IPS-NIHi7 (cell line): ENCODE results near the gene PEX1.
A peak's percentile ranks its signal among the peaks of the same experiment; 100 is the strongest.
"Not testable (repeated sequence)": the region's sequence is repeated elsewhere in the genome, so short reads cannot be mapped to it uniquely, and the experiment has no call there.

Experiments used
- DNase-seq: peaks from one replicate; pipeline ENCODE4 v3.0.0; 2012; ENCODE audit warnings: mixed read lengths; ENCODE audit errors: extremely low spot score

The PEX1 gene

GRCh38 chr7:92504563-92504962, 23.8 kb downstream of the PEX1 start:
- no peak for DNase-seq

DNA sequence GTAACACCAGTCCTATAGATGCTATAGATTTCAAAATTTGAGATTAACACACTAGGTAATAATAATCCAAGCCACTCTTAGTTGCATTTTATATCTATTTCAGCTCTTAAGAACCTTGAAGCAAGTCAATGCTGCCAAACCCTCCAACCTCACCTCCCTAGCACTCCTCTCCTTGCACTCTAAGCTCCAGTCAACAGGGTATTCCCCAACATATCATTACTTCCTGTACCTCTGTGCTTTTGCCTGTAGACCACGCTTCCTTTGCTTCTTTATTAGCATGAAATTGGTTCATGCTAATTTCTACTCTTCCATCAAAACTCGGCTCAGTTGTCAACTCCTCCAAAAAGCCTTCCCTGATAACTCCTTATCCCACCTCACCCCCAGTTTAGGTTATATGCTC, 24.6 kb downstream of the PEX1 start:
- no peak for DNase-seq

- no peak for DNase-seq
These were observed 29.8 kb downstream of the PEX1 start for GRCh38 chr7:92498557-92498956.

DNA sequence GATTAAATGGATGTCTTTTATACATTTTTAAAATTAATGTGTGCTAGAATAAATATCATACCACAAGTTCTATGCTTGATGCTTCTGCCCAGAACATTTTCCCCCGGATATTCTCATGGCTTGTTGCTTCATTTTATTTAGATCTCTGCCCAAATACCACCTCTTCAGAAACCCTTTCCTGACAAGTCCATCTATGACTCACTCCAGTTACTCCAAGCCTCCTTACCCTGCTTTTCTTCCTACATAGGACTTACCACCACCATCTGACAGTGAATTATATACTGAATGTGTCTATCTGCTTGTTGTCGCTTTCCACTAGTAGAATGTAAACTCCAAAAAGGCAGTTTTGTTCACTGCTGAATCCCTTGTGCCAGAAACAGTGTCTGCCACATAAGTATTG, 31.4 kb downstream of the PEX1 start:
- no peak for DNase-seq

GRCh38 chr7:92489634-92490033, 38.7 kb downstream of the PEX1 start:
- no peak for DNase-seq

DNA sequence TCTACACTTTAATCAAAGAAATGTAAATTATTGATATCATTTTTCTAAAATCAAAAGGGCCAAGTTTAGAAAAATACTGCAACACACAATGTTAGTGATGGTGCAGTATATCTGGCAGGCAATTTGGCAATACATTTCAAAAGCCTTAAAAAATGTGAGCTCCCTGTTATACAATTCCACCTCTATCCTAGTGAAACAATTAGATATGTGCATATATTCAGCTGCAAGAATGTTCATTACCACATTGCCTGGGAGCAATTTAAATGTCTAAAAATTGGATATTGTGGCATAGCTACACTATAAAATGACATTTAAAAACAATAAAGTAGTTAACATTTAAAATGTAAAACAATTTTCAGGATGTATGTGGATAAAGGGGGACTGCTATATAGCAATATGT, 40.5 kb downstream of the PEX1 start:
- DNase-seq, result no peak

- DNase-seq, result no peak
These were observed 42.3 kb downstream of the PEX1 start for GRCh38 chr7:92485974-92486373.

GRCh38 chr7:92485267-92485892, 42.9 kb downstream of the PEX1 start:
- no peak for DNase-seq

- not testable (repeated sequence) for DNase-seq
These were observed 44.1 kb downstream of the PEX1 start for GRCh38 chr7:92484226-92484625.

GRCh38 chr7:92483624-92484023, 44.7 kb downstream of the PEX1 start:
- not testable (repeated sequence) for DNase-seq

GRCh38 chr7:92479146-92479545, 49.2 kb downstream of the PEX1 start:
- not testable (repeated sequence) for DNase-seq

- no peak for DNase-seq
These were observed 49.6 kb downstream of the PEX1 start for GRCh38 chr7:92478711-92479110.

DNA sequence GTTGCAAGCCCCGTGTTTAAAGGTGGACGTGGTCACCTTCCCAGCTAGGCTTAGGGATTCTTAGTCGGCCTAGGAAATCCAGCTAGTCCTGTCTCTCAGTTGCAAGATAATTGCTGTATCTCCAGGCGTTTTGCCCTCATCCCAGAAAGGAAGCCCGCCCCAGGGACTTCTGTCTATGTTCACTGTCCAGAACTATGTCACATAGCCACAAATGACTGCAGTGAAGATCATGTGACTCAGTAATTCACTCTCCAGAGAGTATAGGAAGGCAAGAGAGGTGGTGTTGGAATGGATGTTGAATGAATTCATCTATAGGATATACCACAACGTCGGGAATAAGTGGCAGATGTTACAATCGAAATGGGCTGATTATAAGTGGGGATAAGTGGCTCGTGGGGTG, 50.2 kb downstream of the PEX1 start:
- no peak for DNase-seq

- not testable (repeated sequence) for DNase-seq
These were observed 50.6 kb downstream of the PEX1 start, which contains the start of gene ERVW-1 for GRCh38 chr7:92477681-92478080. TSS of gene ERVW-1 (minus strand) at chr7:92477946. CDS start at chr7:92470381, 7,565 bp downstream.

DNA sequence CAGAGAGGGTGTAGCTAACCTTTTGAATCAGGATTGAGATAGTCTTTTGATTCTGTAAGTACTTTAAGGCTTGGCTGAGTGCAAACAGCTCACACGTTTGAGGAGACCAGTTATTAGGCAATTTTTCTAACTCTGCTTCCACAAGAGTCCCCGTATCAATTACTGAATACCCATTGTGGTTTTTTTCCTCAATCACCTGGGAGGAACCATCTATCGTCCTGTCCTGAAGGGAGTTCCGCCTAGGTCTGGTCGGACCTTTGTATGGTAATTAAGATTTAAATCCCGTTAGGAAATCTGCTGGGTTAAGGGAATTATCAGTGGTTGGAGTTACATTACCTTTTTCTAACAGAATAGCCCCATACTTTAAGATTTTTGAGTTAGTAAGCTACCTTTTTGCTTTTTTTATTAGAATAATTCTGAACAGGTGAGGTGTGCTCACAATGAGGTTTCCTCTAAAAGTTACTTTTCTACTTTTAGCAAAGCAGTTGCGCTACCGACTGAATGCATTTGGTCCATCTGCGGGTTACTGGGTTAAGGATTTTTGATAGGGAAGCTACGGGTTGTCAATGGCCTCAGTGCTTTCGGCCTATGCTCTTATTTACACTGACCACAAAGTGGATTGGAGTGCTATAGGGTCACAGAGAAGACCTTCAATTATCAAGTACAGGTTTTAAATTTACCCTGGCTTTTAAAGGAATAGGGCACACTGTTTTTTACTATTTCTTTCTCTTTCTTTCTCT, 52.3 kb downstream of the PEX1 start:
- not testable (repeated sequence) for DNase-seq

- not testable (repeated sequence) for DNase-seq
These were observed 53.0 kb downstream of the PEX1 start for GRCh38 chr7:92475261-92475770.

DNA sequence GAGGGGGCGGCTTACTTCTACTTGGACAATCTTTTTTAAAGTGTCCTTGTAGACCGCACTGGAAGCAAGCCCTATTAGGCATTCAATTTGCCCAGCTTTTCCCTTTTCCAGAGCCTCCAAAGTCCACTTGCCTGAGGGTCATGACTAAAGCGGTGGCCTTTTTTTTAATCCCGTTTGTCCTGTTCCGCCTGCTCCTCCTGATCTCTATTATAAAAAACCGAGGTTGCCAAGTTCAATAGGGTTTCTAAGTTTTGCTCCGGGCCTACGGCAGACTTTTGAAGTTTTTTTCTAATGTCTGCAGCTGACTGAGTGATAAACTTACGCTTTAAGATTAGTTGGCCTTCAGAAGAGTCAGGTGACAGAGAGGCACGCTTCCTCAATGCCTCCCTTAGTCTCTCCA, 54.3 kb downstream of the PEX1 start:
- not testable (repeated sequence) for DNase-seq

DNA sequence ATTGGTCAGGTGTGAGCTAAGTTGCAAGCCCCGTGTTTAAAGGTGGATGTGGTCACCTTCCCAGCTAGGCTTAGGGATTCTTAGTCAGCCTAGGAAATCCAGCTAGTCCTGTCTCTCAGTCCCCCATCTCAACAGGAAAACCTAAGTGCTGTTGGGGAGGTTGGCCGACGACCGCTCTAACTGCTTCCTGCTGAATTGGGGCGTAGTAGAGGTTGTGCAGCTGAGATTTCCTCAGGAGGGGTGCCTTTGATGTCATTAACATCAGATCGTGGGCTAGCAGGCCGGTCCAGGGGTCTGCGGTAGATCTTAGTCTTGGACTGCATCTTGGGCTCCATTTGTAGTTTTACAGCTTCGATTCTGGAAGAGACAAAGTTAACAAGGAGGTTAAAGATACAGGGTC, 59.7 kb downstream of the PEX1 start:
- not testable (repeated sequence) for DNase-seq

DNA sequence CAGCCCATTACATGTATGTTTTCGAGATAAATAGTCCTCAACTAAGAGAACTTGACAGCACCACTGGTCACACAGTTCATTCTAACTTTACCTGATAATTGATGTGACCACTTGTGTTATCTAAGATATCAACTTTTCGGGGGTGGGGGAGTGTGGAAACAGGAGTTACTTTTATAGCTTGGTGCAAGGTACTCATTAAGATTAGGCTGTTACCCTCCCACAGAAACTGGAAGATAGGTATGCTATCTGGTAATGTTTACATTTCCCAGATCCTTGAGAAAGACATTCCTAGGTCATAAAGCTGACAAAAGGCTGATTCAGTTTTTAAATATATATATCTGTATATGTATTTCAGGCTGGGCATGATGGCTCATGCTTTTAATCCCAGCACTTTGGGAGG, 61.6 kb downstream of the PEX1 start:
- no peak for DNase-seq

DNA sequence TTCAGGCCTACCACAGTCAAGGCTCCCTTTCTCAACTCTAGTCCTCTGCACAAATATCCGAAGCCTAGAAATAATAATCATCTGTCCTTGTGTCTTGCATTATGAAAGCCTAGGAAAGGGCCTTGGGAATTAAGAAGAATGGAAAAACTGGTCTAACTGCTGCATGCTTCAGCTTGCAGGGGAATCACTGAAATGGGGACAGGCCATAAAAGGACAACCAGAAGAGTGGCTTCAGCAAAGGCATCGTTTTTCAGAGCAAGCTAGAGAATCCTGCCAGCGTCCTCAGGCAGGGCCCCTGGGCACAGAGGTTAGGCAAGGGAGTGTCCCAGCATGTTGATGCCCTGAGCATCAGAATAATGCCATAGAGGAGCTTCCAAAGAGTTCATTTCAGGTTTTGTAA, 63.8 kb downstream of the PEX1 start:
- no peak for DNase-seq

DNA sequence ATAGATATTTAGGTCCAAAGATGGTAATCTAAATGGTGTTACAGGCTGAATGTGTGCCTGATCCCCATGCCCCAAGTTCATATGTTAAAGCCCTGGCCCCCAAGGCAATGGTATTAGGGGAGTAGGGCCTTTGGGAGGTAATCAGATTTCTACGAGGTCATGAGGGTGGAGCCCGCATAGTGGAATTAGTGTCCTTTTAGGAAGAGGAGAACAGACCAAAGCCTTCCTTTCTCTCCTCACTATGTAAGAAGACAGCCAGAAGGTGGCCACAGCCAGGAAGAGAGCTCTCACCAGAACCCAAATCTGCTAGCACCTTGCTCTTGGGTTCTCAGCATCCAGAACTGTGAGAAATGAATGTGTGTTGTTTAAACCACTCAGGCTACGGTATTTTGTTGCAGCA, 65.8 kb downstream of the PEX1 start:
- no peak for DNase-seq

DNA sequence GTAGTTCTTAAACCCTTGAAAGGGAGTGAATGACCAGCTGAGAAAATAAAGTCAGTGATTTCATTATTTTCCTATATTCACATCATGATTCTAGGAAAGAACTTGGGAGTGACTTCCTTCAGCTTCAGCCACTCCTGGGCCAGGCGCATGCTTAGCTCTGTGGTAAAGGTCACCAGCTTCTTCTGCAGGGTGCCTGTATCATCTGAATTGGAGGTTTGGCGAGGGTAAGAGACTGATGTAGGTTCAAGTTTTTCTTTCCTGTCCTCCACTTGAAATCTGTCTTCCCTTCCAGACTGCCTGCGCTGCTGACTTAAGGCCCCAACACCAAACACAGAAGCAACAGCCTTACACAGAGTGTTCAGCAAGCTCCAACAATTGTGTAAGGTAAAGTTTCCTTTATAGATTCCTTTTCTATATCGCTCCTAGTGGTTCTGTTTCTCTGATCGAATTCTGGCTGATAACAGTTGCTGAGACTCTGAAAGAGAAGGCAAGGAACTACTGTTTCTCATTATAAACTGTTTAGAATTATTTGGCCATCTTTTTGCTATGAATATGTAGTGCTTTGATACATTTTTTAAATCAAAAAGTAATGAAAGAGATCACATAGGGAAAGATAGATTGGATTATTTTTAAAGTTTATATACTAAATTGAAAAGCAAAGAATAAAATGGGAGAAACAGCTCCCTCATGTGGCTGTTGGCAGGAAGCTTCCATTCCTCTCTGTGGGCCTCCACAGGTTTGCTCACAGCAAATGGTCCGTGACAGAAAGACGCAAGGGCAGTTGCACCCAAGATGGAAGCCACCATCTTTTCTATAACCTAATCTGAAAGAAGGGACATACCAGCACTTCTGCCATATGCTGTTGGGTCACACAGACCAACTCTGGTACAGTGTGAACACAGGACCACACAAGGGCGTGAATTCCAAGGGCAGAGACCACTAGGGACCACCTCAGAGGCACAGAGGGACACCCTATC, 67.0 kb downstream of the PEX1 start:
- peak; percentile 73 for DNase-seq
